HG02759 (cell line): Measurements from ENCODE around the gene SLC39A1.
A peak's percentile ranks its signal among the peaks of the same experiment; 100 is the strongest.

Experiments used
- ATAC-seq: cut with Tn5 transposase; IDR thresholded peaks from one replicate; pipeline ENCODE4 v1.9.1; 2021; ENCODE audit warnings: mild to moderate bottlenecking, moderate library complexity; ENCODE audit not compliant: unreplicated experiment

Gene SLC39A1

GRCh38 chr1:153977250-153978240 lies 14.2 kb upstream of the SLC39A1 start, which contains the start of gene JTB:
TSS of gene JTB (minus strand) at chr1:153977674. CDS start at chr1:153977252, 422 bp downstream.
- ATAC-seq, result peak; percentile 84

DNA sequence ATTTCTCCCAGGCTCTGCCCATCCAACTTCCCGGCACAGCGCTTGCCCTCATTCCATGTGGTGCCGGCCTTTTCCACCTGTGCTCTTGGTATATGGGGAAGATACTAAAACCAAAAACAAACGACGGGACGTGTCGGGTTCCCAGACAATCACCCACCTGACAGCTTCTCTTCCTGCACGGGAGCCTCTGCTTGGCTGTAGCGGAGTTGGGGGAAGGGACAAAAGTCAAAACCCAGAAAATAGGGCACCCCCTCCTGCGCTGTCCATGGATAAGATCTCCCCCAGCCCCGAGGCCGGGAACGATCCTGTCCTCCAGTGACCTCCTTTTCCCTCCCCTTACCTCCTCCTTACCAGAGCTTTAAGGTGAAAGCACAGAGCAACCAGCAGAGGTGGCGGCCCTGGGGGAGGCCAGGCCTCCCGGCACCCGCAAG lies 13.5 kb upstream of the SLC39A1 start:
- no peak for ATAC-seq

DNA sequence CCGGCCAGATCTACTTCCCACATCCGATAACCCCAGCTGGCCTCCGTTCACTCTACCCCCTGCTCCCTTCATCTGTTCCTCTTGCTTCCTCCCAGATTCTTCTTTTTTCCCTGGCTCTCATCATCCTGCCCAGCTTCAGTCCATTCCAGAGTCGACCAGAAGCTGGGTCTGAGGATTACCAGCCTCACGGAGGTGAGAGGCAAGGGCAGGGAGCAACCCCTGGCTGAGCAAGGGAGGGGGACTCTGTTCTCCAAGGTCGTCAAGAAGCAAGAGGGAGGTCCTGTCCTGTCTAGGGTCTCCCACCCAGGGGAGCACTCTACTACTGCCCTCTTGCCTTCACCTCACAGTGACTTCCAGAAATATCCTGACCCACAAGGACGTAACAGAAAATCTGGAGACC lies 10.2 kb upstream of the SLC39A1 start:
- no peak for ATAC-seq

DNA sequence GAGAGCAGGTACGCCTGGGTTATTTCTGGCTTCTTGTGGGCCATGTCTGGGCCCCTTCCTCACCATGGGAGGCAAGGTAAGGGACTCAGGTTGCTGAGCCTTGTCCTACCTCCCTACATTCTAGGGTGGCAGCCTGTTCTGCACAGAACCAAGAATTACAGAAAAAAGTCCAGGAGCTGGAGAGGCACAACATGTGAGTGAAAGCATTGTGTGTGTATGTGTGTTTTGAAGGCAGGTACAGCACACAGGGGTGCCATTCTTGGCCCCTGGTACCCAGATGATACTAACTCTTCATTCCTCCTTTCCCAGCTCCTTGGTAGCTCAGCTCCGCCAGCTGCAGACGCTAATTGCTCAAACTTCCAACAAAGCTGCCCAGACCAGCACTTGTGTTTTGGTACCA lies 9.7 kb upstream of the SLC39A1 start:
- ATAC-seq, result no peak

- no peak for ATAC-seq
Observed at GRCh38 chr1:153970346-153970745, 7.0 kb upstream of the SLC39A1 start.

GRCh38 chr1:153968972-153969371 lies 5.6 kb upstream of the SLC39A1 start:
- ATAC-seq, result no peak

- no peak for ATAC-seq
Observed at GRCh38 chr1:153968408-153968807, 5.1 kb upstream of the SLC39A1 start.

DNA sequence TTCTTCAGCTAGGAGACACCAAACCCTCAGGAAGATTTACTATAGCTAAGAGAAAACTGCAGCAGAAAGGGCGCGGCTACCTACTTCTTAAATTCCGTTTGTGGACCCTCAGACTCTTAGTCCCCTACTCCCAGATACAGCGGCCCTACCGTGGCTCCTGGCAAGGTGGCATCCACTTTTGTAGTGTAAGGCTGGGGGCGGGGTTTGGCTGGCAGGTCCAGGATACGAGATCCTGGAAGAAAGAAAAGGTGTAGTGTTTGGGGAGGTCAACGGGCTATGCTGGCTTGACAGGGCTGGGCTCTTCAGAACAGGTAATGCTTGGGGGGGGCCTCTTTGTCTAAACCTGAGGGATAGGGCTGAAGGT lies 4.6 kb upstream of the SLC39A1 start:
- no peak for ATAC-seq

- peak; percentile 73 for ATAC-seq
Observed at GRCh38 chr1:153967107-153967999, 4.0 kb upstream of the SLC39A1 start, which contains the start of gene CREB3L4. TSS of gene CREB3L4 (plus strand) at chr1:153967902. CDS start at chr1:153968526, 624 bp downstream.

DNA sequence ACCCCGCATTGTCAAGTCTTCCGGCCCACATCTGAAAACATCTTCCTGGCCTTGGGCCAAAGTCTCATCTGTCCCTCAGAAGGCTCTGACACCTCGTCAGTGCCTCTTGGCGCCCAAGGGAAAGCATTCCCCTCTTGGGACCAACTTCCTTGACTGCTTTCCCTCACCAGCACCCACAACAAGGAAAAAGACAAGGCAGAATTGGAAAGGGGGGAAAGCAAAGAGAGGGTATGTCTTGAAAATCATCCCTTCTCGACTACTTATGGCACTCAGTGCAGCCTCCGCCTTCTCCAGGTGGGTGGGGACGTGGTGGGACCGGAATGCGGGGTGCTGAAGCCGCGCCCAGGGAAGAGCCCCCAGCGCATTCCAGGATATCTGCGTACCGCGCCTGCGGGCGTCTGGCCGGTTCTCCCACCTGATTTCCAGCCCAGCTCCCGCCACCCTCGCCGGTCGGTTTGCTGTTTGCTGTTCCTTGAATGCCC lies 554 bp upstream of the SLC39A1 start:
- ATAC-seq, result peak; percentile 2

DNA sequence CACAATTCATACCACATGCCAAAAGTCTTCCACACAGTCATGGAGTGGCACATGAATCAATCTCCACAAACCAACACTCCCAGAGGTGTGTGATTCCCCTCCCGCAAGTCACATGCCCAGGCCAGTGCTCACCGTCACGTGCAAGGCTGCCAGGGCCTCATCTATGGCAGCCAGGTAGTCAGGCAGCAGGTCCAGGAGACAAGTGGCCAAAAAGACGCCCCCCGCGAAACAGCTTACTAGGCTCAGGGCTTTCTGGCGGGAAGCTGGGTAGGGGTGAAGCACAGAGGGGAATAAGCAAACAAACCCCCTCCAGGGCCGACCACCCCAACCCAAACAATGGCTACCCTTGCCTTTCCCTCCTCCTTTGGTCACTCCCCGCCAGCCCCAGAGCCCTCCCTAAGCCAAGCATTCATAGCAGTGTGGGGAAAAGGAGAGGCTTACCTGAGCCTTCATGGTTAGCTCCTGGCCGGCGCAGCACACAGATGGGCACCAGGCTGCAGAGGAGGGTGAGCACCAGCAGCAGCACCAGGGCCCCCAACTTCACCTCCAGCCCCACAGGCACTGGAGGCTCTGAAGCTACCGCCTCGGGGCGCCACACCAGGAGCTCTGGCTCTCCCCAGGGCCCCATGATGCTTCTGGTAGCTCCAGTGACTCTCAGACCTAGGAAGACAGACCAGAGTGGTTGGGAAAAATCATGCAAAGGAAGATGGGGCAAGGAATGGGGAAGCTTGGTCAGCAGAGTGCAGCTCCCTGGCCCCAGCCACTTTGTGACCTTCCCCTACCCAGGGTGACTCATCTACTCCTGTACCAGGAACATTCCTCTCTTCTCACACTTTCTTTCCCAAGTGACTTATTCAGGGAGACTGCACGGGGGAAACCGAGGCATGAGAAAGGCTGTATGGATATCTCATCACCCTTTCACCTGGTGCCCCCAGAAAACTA lies 978 bp downstream of the SLC39A1 start:
- no peak for ATAC-seq

- ATAC-seq, result no peak
Observed at GRCh38 chr1:153961421-153961820, 1.9 kb downstream of the SLC39A1 start.

DNA sequence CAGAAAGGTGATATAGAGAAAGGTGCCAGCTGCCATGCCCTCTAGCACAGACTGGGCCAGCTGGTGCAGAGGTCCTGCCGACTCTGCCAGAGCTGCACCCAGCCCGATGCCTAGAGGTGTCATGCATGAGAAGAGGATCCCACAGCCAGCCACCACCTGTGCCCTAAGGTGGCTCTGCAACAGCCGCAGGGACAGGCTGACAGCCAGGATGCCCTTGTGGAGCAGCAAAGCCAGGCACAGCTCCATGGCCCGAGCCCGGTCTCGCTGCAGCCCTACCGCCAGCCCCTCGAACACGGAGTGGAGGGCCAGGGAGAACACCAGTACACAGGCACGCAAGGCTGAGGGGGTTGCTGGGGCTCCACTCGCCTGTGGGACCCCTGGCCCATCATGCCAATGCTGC lies 3.1 kb downstream of the SLC39A1 start:
- ATAC-seq, result no peak

- no peak for ATAC-seq
Observed at GRCh38 chr1:153959454-153959853, 3.9 kb downstream of the SLC39A1 start.

DNA sequence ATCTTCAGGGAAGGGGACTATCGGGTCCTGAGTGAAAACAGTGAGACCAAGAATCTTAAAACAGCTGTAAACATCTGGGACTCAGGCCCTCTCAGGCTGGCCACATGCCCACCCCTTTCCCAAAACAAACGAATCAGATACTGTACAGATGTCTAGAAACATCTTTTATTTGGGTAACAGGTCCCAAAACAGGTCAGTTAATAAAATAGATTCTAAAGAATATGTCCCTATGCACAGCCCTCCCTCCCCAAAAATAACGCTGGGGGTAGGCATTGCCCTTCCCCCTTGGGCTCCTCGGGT lies 4.4 kb downstream of the SLC39A1 start:
- no peak for ATAC-seq

GRCh38 chr1:153958111-153958960 lies 5.0 kb downstream of the SLC39A1 start, which contains the start of gene CRTC2:
TSS of gene CRTC2 (minus strand) at chr1:153958612. CDS start at chr1:153958497, 115 bp downstream.
- peak; percentile 80 for ATAC-seq

DNA sequence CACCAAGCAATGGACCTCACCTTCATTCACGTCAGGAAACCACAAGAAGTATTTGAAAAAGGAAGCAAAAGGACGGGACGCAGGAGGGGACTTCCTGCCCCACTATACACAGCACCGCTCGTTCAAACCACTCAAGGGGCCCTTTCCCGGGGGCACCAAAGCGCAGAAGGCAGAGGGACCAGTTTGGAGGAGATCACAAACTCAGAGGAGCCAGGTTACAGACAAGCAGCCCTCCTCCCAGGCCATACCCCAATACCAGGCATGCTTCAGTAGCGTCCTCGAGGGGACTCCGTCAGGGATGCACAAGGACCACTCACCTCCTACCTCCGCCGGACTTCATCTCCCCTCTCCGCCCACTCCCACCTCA lies 5.6 kb downstream of the SLC39A1 start:
- ATAC-seq, result peak; percentile 12

- ATAC-seq, result no peak
Observed at GRCh38 chr1:153956997-153957715, 6.2 kb downstream of the SLC39A1 start.

- no peak for ATAC-seq
Observed at GRCh38 chr1:153954826-153955225, 8.5 kb downstream of the SLC39A1 start.
